UCSD-AML1 (cell line): ENCODE results near the gene POLDIP2.

ENCODE experiments used
- DNase-seq: peaks from one replicate; lab custom pipeline; 2025; ENCODE audit not compliant: unreplicated experiment; lab: John Stamatoyannopoulos, UW

Gene POLDIP2

GRCh38 chr17:28317966-28318758, 39.2 kb downstream of the POLDIP2 start:
- no peak for DNase-seq

- no peak for DNase-seq
Measured at GRCh38 chr17:28317099-28317965, 40.0 kb downstream of the POLDIP2 start.

GRCh38 chr17:28315846-28316705, 41.3 kb downstream of the POLDIP2 start:
- DNase-seq, result no peak

GRCh38 chr17:28313841-28314240, 43.5 kb downstream of the POLDIP2 start:
- no peak for DNase-seq

GRCh38 chr17:28306954-28307401, 50.3 kb downstream of the POLDIP2 start:
- no peak for DNase-seq

GRCh38 chr17:28298449-28298848, 58.9 kb downstream of the POLDIP2 start:
- DNase-seq, result no peak
